HG03520 (cell line): ENCODE measurements around the gene JUNB.
"Not testable (repeated sequence)": the region's sequence is repeated elsewhere in the genome, so short reads cannot be mapped to it uniquely, and the experiment has no call there.

Experiments used
- ATAC-seq: cut with Tn5 transposase; IDR thresholded peaks from one replicate; pipeline ENCODE4 v1.9.1; 2021; ENCODE audit warnings: mild to moderate bottlenecking, moderate library complexity; ENCODE audit not compliant: unreplicated experiment

Gene JUNB

DNA sequence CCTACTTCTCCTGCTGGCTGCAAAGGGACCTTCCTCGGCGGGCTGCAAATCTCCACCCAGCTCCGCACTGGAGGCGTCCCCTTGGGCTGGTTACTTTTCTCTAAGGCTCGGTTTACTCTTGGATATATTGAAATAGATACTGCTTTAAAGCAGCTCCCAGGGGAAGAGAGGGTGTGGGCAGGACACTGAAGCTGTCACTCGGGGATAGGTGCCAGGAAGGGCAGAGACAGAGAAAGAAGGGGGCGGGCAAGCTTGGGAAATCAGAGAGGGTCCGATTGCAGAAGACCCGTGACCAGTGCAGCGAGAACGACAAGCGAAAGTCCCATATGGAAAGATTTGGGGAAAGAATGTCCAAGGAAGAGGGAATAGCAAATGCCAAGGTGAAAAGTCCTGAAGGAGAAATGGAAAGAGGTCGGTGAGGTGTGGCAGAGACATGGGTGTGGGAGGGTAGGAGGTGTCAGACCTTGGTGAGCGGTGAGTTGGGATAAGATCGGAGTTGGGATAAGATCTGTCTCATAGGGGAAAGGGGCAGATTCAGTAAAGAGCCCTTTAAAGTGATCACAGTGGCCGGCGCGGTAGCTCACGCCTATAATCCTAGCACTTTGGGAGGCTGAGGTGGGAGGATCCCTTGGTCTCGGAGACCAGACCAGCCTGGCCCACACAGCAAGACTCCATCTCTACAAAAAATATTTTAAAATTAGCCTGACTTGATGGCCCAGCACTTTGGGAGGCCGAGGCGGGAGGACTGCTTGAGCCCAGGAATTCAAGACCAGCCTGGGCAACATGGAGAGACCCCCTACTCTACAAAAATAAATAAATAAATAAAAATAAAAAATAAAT lies 11.2 kb downstream of the JUNB start:
- ATAC-seq, result no peak

- ATAC-seq, result no peak
These were observed 12.8 kb downstream of the JUNB start for GRCh38 chr19:12804051-12804450.

GRCh38 chr19:12806242-12807081 lies 15.2 kb downstream of the JUNB start, which contains the start of gene RNASEH2A:
Gene RNASEH2A, plus strand, starts transcription at chr19:12806584. Its CDS starts 90 bp downstream, at chr19:12806674.
- peak; percentile 79 for ATAC-seq

- ATAC-seq, result no peak
These were observed 23.8 kb downstream of the JUNB start for GRCh38 chr19:12815088-12815487.

DNA sequence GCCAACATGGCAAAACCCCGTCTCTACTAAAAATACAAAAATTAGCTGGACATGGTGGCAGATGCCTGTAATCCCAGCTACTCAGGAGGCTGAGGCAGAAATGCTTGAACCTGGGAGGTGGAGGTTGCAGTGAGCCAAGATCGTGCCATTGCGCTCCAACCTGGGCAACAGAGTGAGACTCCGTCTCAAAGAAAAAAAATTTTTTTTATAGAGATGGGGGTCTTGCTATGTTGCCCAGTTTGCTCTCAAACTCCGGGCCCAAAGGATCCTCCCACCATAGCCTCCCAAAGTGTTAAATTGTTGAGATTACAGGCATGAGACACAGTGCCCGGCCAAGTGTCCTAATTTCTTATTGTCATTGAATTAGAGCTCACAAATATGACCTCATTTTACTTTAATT lies 25.9 kb downstream of the JUNB start:
- ATAC-seq, result not testable (repeated sequence)

DNA sequence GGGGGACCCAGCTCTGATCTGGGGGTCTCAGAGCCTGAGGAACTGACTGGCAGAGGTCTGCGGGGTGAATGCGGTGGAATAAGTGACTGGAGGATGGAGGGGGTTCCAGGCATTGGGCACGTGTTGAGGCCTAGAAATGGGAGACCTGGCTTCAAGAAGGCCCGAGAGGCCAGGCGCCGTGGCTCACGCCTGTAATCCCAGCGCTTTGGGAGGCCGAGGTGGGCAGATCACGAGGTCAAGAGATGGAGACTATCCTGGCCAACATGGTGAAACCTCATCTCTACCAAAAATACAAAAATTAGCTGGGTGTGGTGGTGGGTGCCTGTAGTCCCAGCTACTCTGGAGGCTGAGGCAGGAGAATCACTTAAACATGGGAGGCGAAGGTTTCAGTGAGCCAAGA lies 26.5 kb downstream of the JUNB start:
- ATAC-seq, result not testable (repeated sequence)

GRCh38 chr19:12821761-12822160 lies 30.5 kb downstream of the JUNB start:
- ATAC-seq, result no peak

DNA sequence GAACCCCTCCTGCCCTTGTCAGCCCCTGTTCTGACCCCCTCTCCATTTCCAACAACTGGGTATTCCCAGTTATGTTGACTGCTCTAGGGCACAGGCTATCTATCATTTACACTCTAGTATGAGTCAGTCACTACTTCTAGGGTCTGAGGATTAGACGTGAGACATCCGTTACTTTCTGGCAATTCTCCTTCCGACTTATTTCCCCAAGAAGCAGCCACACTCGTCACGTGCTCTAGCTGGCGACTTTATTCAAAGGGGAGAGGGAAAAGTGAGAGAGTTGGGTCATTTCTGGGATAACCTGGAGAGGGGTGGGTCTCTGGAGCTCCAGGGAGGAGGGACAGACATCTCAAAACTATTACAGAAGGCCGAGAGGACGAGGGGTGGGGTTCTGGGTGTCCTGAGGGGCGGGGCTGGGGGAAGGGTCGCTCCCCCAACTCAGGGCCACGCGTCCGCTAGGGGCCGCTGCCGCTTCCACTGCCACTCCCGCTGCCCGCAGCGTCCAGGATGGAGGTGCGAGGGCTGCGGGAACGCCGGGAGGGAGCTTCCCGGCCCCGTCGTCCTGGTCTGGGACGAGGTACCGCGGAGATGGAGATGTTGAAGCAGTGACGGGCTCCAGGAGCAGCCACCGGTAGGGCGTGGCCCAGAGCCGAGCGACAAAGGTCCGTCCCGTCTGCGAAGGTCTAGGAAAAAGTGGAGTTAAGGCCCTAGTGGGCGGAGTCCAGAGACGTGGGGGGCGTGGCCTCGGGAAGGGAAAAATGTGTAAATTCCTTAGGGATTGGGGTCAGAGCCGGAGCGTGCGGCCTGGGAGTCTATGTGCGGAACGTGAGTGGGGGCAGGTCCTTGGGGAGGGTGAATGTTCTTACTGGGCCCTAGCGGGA lies 34.2 kb downstream of the JUNB start:
- no peak for ATAC-seq

DNA sequence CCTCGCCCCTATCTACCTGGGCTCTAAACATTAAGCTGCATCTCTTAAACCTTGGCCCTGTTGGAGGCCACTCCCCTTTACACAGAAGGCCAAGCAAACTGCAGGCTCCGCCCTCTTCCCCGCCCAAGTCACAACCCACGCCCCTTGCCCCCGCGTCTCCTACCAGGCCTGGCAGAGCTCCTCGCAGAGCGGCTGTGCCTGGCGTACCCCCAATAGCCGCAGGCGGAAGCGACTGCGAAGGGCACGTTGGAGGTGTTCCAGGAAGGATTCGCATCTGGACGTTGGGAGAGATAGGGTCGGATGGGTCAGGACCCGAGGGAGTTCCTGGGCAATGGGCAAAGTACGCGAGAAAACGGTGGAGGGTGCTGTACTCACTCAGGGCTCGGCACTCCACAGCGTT lies 37.2 kb downstream of the JUNB start:
- no peak for ATAC-seq

GRCh38 chr19:12833418-12833737 lies 42.1 kb downstream of the JUNB start:
- no peak for ATAC-seq

- ATAC-seq, result no peak
These were observed 42.7 kb downstream of the JUNB start for GRCh38 chr19:12833738-12834565.

DNA sequence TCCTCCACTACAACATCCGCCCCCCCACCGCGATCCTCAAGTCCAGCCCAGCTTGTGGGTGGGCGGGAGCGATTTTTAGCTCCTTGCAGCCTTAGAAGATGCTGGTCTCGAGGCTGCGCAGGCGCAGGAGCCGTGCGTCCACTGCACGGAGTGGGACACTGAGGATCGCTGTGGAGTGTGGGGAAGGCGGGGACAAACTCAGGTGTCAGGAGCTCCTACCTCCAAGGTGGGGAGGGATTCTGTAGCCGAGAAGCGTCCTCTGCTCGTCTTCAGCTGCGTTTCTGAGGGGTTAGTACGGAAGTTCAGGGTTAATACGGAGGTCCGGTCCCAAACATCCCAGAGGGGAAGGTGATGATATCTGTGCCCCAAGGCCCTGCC lies 43.3 kb downstream of the JUNB start, which contains the start of gene RTBDN:
RTBDN (minus strand) TSS at position 14 of the 378 bp plus-strand sequence. CDS start 4,600 bp downstream, outside the sequence.
- no peak for ATAC-seq

- ATAC-seq, result no peak
These were observed 43.9 kb downstream of the JUNB start for GRCh38 chr19:12834976-12835757.

- no peak for ATAC-seq
These were observed 45.2 kb downstream of the JUNB start for GRCh38 chr19:12836529-12836863.

DNA sequence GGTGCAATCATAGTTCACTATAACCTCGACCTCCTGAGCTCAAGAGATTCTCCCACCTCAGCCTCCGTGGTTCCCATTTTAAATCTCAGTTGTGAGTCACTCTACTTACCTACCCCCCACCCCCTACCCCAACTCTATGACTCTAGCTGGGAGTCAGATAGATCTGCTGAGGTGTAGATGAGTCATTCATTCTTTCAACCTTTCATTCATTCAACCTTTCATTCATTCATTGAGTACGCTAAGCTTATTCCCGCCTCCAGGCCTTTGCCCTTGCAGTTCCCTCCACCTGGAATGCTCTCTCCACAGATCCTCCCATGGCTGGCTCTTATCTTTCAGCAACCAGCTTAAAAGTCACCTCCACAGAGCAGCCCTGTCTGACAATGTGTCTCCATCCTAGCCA lies 45.9 kb downstream of the JUNB start:
- ATAC-seq, result no peak

- ATAC-seq, result no peak
These were observed 47.0 kb downstream of the JUNB start, which contains the start of gene MAST1 for GRCh38 chr19:12838182-12838885. Gene MAST1, plus strand, starts transcription at chr19:12838515. Its CDS starts 58 bp downstream, at chr19:12838573.

DNA sequence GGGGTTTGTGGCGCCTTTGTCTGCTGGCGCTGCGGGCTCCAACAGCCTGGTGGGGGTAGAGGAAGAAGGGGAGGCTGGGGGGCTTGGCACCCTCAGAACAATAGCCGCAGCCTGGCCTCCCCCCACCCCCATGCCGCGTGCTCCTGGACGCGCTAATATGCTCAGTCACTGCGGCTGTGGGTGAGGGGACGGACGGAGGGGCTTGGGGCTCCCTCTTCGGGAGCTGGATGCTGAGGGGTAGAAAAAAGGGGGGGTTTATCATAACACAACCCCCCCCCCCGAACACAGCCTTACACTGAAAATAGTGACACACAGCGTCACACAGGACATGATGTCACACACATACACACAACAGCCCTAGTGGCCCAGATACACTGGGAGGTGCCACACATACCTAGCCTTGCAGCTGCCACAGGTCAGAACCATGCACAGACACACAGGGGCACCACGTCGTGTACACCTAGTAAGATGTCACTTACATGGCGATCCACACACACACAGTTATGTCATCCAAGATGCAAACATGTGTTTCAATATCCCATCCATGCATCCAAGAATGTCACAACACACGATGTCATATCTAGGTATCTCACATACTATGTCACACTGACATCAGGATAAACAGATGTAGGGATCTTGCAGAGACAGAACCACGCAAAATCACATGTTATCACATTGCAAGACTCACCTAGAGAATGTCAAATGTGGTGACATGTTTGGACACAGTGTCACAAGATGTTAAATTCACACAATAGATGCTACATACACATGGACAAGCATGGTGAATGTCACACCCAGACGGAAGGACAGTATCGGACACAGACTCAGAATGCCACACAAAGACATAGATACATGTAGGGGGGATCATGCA lies 47.8 kb downstream of the JUNB start:
- ATAC-seq, result no peak
